ENCODE results near the gene PARP11.
"Not testable (repeated sequence)": the region's sequence is repeated elsewhere in the genome, so short reads cannot be mapped to it uniquely, and the experiment has no call there.

Gene PARP11

GRCh38 chr12:3882406-3882805 is 9.2 kb upstream of the PARP11 start:
- DNase-seq, result no peak

- DNase-seq, result no peak
Measured at GRCh38 chr12:3881281-3881950, 8.2 kb upstream of the PARP11 start.

GRCh38 chr12:3879846-3880245 is 6.6 kb upstream of the PARP11 start:
- DNase-seq, result no peak

- DNase-seq, result no peak
Measured at GRCh38 chr12:3871356-3871755, 1.8 kb downstream of the PARP11 start.

- no peak for DNase-seq
Measured at GRCh38 chr12:3869865-3870264, 3.3 kb downstream of the PARP11 start.

- no peak for DNase-seq
Measured at GRCh38 chr12:3869433-3869832, 3.8 kb downstream of the PARP11 start.

GRCh38 chr12:3863756-3864155 is 9.4 kb downstream of the PARP11 start:
- DNase-seq, result peak in 1 of 2 experiments; percentile 8

- no peak for DNase-seq
Measured at GRCh38 chr12:3842517-3842916, 30.7 kb downstream of the PARP11 start.

GRCh38 chr12:3841783-3842182 is 31.4 kb downstream of the PARP11 start:
- no peak for DNase-seq

GRCh38 chr12:3840833-3841232 is 32.4 kb downstream of the PARP11 start:
- not testable (repeated sequence) for DNase-seq

- DNase-seq, result not testable (repeated sequence)
Measured at GRCh38 chr12:3839745-3840144, 33.5 kb downstream of the PARP11 start.

- DNase-seq, result not testable (repeated sequence)
Measured at GRCh38 chr12:3838701-3839548, 34.3 kb downstream of the PARP11 start.

- no peak for DNase-seq
Measured at GRCh38 chr12:3838076-3838475, 35.1 kb downstream of the PARP11 start.

- no peak for DNase-seq
Measured at GRCh38 chr12:3837049-3837448, 36.1 kb downstream of the PARP11 start.

GRCh38 chr12:3836641-3837040 is 36.6 kb downstream of the PARP11 start:
- no peak for DNase-seq

- DNase-seq, result no peak
Measured at GRCh38 chr12:3835914-3836313, 37.3 kb downstream of the PARP11 start.

GRCh38 chr12:3834774-3835173 is 38.4 kb downstream of the PARP11 start:
- DNase-seq, result no peak

GRCh38 chr12:3833670-3834310 is 39.4 kb downstream of the PARP11 start:
- DNase-seq, result no peak

- DNase-seq, result no peak
Measured at GRCh38 chr12:3832738-3833137, 40.5 kb downstream of the PARP11 start.

- no peak for DNase-seq
Measured at GRCh38 chr12:3828888-3829287, 44.3 kb downstream of the PARP11 start.

GRCh38 chr12:3827301-3828000 is 45.7 kb downstream of the PARP11 start:
- no peak for DNase-seq

GRCh38 chr12:3821441-3821840 is 51.8 kb downstream of the PARP11 start:
- no peak for DNase-seq

GRCh38 chr12:3820122-3820521 is 53.1 kb downstream of the PARP11 start:
- DNase-seq, result no peak

Measured in NCI-H526 (cell line).